Adipose tissue (tissue), 3 donors: ENCODE results near the gene COLEC11. TPM values are rescaled to one million over a fixed set of nuclear protein-coding genes. Genes with fewer than 3 reads are reported as not detected.
"Not testable (repeated sequence)": the region's sequence is repeated elsewhere in the genome, so short reads cannot be mapped to it uniquely, and the experiment has no call there.

Experiments
- H3K27ac ChIP-seq: one replicate; pipeline ENCODE4 v1.5.1; 2013; ENCODE audit warnings: low read depth, low read length
- WGBS, 3 donors: extraction: QIAGEN DNeasy Blood & Tissue Kit; methylation state at CpG; one replicate each; pipeline ENCODE4 v1.1.7; 2013; 5-methylcytosine and 5-hydroxymethylcytosine counted together
- polyA plus RNA-seq, 3 donors: library from polyadenylated mRNA; stranded (reverse); fragments of 200-250 nt; gene quantifications; one replicate each; pipeline ENCODE4 v1.2.3, GENCODE V29; 2013
- donor health status: healthy with polysubstance abuse.
- donor health status: Bipolar disorder and iron deficiency.
- donor health status: healthy.

COLEC11 gene
- 10 to 100 TPM in 1 of 3 donors, 1 to 10 TPM in 2; 7.9 to 19.6 (median 9.6) TPM for polyA plus RNA-seq

- WGBS, 3 donors = 32 to 36% (median 35%) methylated on average over 40 of the region's 40 CpGs
- no peak within 1 kb of the TSS for H3K27ac ChIP-seq
Measured at GRCh38 chr2:3594493-3595281, at the start of gene COLEC11. TSS of gene COLEC11 (plus strand) at chr2:3595112. CDS start at chr2:3604341, 9,229 bp downstream.

GRCh38 chr2:3545788-3546478, 49.0 kb upstream of the COLEC11 start:
- WGBS, 3 donors = 70 to 93% (median 83%) methylated on average over 10 of the region's 10 CpGs

GRCh38 chr2:3547915-3548314, 47.0 kb upstream of the COLEC11 start:
- WGBS, 3 donors = 91 to 98% (median 95%) methylated on average over 2 of the region's 2 CpGs
- no peak overlapping the region for H3K27ac ChIP-seq

More at GRCh38 chr2:3545788-3546478, 49.0 kb upstream of the COLEC11 start:
- H3K27ac ChIP-seq = no peak overlapping the region

- H3K27ac ChIP-seq = no peak overlapping the region
- WGBS, 3 donors = 87 to 91% (median 91%) methylated on average over 10 of the region's 10 CpGs
Measured at GRCh38 chr2:3553946-3554345, 41.0 kb upstream of the COLEC11 start.

GRCh38 chr2:3557639-3558204, 37.2 kb upstream of the COLEC11 start:
- peak overlapping the region; percentile 85 for H3K27ac ChIP-seq
- WGBS, 3 donors = 0 to 1% (median 0%) methylated on average over 35 to 40 of the region's 40 CpGs

- peak within 1 kb of the TSS; percentile 85 for H3K27ac ChIP-seq
- WGBS, 3 donors = 1% methylated on average over 58 to 67 of the region's 67 CpGs
Measured at GRCh38 chr2:3558205-3559014, 36.5 kb upstream of the COLEC11 start, which contains the start of gene RNASEH1. TSS of gene RNASEH1 (minus strand) at chr2:3558333. CDS start at chr2:3558260, 73 bp downstream.

- 91 to 93% (median 91%) methylated on average over 5 of the region's 5 CpGs for WGBS, 3 donors
- H3K27ac ChIP-seq = no peak overlapping the region
Measured at GRCh38 chr2:3563521-3563976, 31.4 kb upstream of the COLEC11 start.

GRCh38 chr2:3565117-3565516, 29.8 kb upstream of the COLEC11 start:
- no peak overlapping the region for H3K27ac ChIP-seq
- 73 to 92% (median 85%) methylated on average over 6 of the region's 6 CpGs for WGBS, 3 donors

GRCh38 chr2:3566806-3567205, 28.1 kb upstream of the COLEC11 start:
- WGBS, 3 donors = 90 to 96% (median 95%) methylated on average over 9 of the region's 9 CpGs
- H3K27ac ChIP-seq = no peak overlapping the region

GRCh38 chr2:3569656-3570055, 25.3 kb upstream of the COLEC11 start:
- WGBS, 3 donors = 92 to 99% (median 93%) methylated on average over 10 to 19 of the region's 23 CpGs
- H3K27ac ChIP-seq = not testable (repeated sequence)

GRCh38 chr2:3571284-3571683, 23.6 kb upstream of the COLEC11 start:
- no peak overlapping the region for H3K27ac ChIP-seq

GRCh38 chr2:3572620-3573019, 22.3 kb upstream of the COLEC11 start:
- 53 to 74% (median 69%) methylated on average over 2 of the region's 2 CpGs for WGBS, 3 donors
- H3K27ac ChIP-seq = no peak overlapping the region

More at GRCh38 chr2:3571284-3571683, 23.6 kb upstream of the COLEC11 start:
- 80 to 87% (median 87%) methylated on average over 8 of the region's 8 CpGs for WGBS, 3 donors

- no peak overlapping the region for H3K27ac ChIP-seq
- WGBS, 3 donors = 93 to 96% (median 95%) methylated on average over 11 of the region's 11 CpGs
Measured at GRCh38 chr2:3574155-3574554, 20.8 kb upstream of the COLEC11 start.

- WGBS, 3 donors = 1% methylated on average over 54 of the region's 54 CpGs
- H3K27ac ChIP-seq = peak overlapping the region; percentile 90
Measured at GRCh38 chr2:3575534-3576262, 19.2 kb upstream of the COLEC11 start.

- WGBS, 3 donors = 45 to 68% (median 67%) methylated on average over 10 of the region's 10 CpGs
- peak overlapping the region; percentile 90 for H3K27ac ChIP-seq
Measured at GRCh38 chr2:3576263-3576630, 18.7 kb upstream of the COLEC11 start.

- 75 to 83% (median 79%) methylated on average over 5 of the region's 5 CpGs for WGBS, 3 donors
- no peak overlapping the region for H3K27ac ChIP-seq
Measured at GRCh38 chr2:3578987-3579386, 15.9 kb upstream of the COLEC11 start.

GRCh38 chr2:3580449-3580848, 14.5 kb upstream of the COLEC11 start:
- no peak overlapping the region for H3K27ac ChIP-seq
- WGBS, 3 donors = 81 to 85% (median 84%) methylated on average over 5 of the region's 5 CpGs
